Endodermal cell (in vitro differentiated cells): ENCODE measurements around the gene DDX10. TPM values are rescaled to one million over a fixed set of nuclear protein-coding genes. Genes with fewer than 3 reads are reported as not detected.

Experiments used
- DNase-seq: peaks from one replicate; pipeline ENCODE4 v3.0.0-alpha.2; 2017
- H3K27ac ChIP-seq: 2 replicates; pipeline ENCODE4 v1.5.1; 2013; ENCODE audit warnings: mild to moderate bottlenecking, low read depth, low read length, moderate library complexity
- H3K27me3 ChIP-seq: 2 replicates; pipeline ENCODE4 v1.6.1; 2013; ENCODE audit warnings: mild to moderate bottlenecking, low read length, moderate library complexity; ENCODE audit not compliant: insufficient read depth, control insufficient read depth, poor library complexity, severe bottlenecking
- H3K36me3 ChIP-seq: 2 replicates; pipeline ENCODE4 v1.7.0; 2013; ENCODE audit warnings: mild to moderate bottlenecking, low read length, moderate library complexity; ENCODE audit not compliant: control insufficient read depth, insufficient read depth
- H3K4me1 ChIP-seq: one replicate; pipeline ENCODE4 v1.7.0; 2013; ENCODE audit warnings: low read length; ENCODE audit not compliant: control insufficient read depth, insufficient read depth
- H3K4me3 ChIP-seq: 2 replicates; pipeline ENCODE4 v1.5.1; 2013; ENCODE audit warnings: mild to moderate bottlenecking, low read length, moderate library complexity
- H3K9ac ChIP-seq: 2 replicates; pipeline ENCODE4 v1.6.1; 2013; ENCODE audit warnings: mild to moderate bottlenecking, low read length, moderate library complexity; ENCODE audit not compliant: poor library complexity, severe bottlenecking; ENCODE audit errors: extremely low read depth
- H3K9me3 ChIP-seq: 2 replicates; pipeline ENCODE4 v1.6.1; 2013; ENCODE audit warnings: mild to moderate bottlenecking, low read length, moderate library complexity; ENCODE audit not compliant: control insufficient read depth
- H3K27ac Mint-ChIP-seq: 2 replicates; pipeline ENCODE4 v1.8.0; 2020; ENCODE audit warnings: mixed read lengths
- H3K27me3 Mint-ChIP-seq: 2 replicates; pipeline ENCODE4 v1.8.0; 2021; ENCODE audit warnings: mild to moderate bottlenecking, mixed read lengths; ENCODE audit not compliant: insufficient read depth
- H3K36me3 Mint-ChIP-seq: 2 replicates; pipeline ENCODE4 v1.8.0; 2020; ENCODE audit warnings: low read depth, mixed read lengths
- H3K4me1 Mint-ChIP-seq: 2 replicates; pipeline ENCODE4 v1.8.0; 2020; ENCODE audit warnings: mixed read lengths
- H3K4me3 Mint-ChIP-seq: 2 replicates; pipeline ENCODE4 v1.8.0; 2020; ENCODE audit warnings: mild to moderate bottlenecking, moderate library complexity, mixed read lengths
- H3K9me3 Mint-ChIP-seq: 2 replicates; pipeline ENCODE4 v1.8.0; 2020; ENCODE audit warnings: mild to moderate bottlenecking, mixed read lengths
- CTCF ChIP-seq: fragments of 200-600 bp; sonication (generic); conservative IDR thresholded peaks from 2 replicates; pipeline ENCODE4 v1.5.0; 2021; ENCODE audit warnings: antibody characterized with exemption, mild to moderate bottlenecking
- WGBS, 2 experiments: methylation state at CpG; one replicate each; pipeline versions ENCODE4 v1.1.5 to v1.1.7; 2013; ENCODE audit warnings: missing lambda C conversion rate in 2 of 2, mixed read lengths in 1 of 2; ENCODE audit not compliant: insufficient coverage in 1 of 2, insufficient read length in 1 of 2; 5-methylcytosine and 5-hydroxymethylcytosine counted together
- total RNA-seq, 2 donors: library from RNA; stranded (reverse); fragmentation: NEBNext Ultra II Directional in 1 of 2; extraction: Animal tissue kit (Norgen Biotek cat#: 25700) in 1 of 2; gene quantifications; 2 replicates in 1 of 2; 3 replicates in 1 of 2; pipeline ENCODE4 v1.2.1, GENCODE V29; 2021

The DDX10 gene
- total RNA-seq, 2 donors from 2014 or later = 31.1 to 32.7 TPM

GRCh38 chr11:108901359-108901758 lies 236.5 kb downstream of the DDX10 start:
- H3K36me3 ChIP-seq = no peaks in the 10 kb centered on the region
- no peak overlapping the region for H3K27ac ChIP-seq
- no peaks in the 10 kb centered on the region for H3K27me3 ChIP-seq
- Mint-ChIP-seq H3K4me3 (no peak overlapping the region), H3K9me3 (peaks cover 16% of the 10 kb centered on the region), H3K36me3 (peaks cover 12% of the 10 kb centered on the region), H3K4me1 (no peaks in the 10 kb centered on the region), H3K27me3 (no peaks in the 10 kb centered on the region), H3K27ac (no peak overlapping the region)
- peaks cover 24% of the 10 kb centered on the region for H3K9me3 ChIP-seq
- no peak for DNase-seq
- WGBS, 2 experiments = 75 to 94% methylated on average over 2 to 3 of the region's 3 CpGs
- H3K9ac ChIP-seq = no peak overlapping the region
- H3K4me1 ChIP-seq = no peaks in the 10 kb centered on the region
- TF ChIP-seq CTCF = no peak
- no peak overlapping the region for H3K4me3 ChIP-seq

GRCh38 chr11:108902027-108902469 lies 237.2 kb downstream of the DDX10 start:
- Mint-ChIP-seq H3K27ac (no peak overlapping the region), H3K36me3 (peaks cover 12% of the 10 kb centered on the region), H3K27me3 (no peaks in the 10 kb centered on the region), H3K9me3 (peaks cover 14% of the 10 kb centered on the region), H3K4me3 (no peak overlapping the region), H3K4me1 (no peaks in the 10 kb centered on the region)
- Histone ChIP-seq H3K9me3 (peaks cover 21% of the 10 kb centered on the region), H3K4me3 (no peak overlapping the region), H3K9ac (no peak overlapping the region), H3K4me1 (no peaks in the 10 kb centered on the region), H3K27ac (no peak overlapping the region), H3K36me3 (no peaks in the 10 kb centered on the region), H3K27me3 (no peaks in the 10 kb centered on the region)
- TF ChIP-seq CTCF = no peak
- 63 to 92% methylated on average over 1 to 2 of the region's 2 CpGs for WGBS, 2 experiments
- no peak for DNase-seq

GRCh38 chr11:108904480-108904879 lies 239.6 kb downstream of the DDX10 start:
- no peak overlapping the region for H3K9ac ChIP-seq
- Mint-ChIP-seq H3K4me3 (no peak overlapping the region), H3K27me3 (no peaks in the 10 kb centered on the region), H3K9me3 (no peaks in the 10 kb centered on the region), H3K36me3 (no peaks in the 10 kb centered on the region), H3K27ac (no peak overlapping the region), H3K4me1 (no peaks in the 10 kb centered on the region)
- no peaks in the 10 kb centered on the region for H3K36me3 ChIP-seq
- WGBS, 2 experiments = 86% methylated on average over 1 of the region's 1 CpG; no CpG with 5 or more reads in 1 of the 2 experiments
- H3K27ac ChIP-seq = no peak overlapping the region
- no peak for DNase-seq
- no peaks in the 10 kb centered on the region for H3K27me3 ChIP-seq
- no peaks in the 10 kb centered on the region for H3K4me1 ChIP-seq
- H3K9me3 ChIP-seq = no peaks in the 10 kb centered on the region
- H3K4me3 ChIP-seq = no peak overlapping the region
- TF ChIP-seq CTCF = no peak
